ENCODE data around the gene FBXL7.

Gene FBXL7

GRCh38 chr5:15489571-15490235, 10.3 kb upstream of the FBXL7 start:
- peak overlapping the region; percentile 40 for H3K27ac ChIP-seq
- TF ChIP-seq, protein P1, sequence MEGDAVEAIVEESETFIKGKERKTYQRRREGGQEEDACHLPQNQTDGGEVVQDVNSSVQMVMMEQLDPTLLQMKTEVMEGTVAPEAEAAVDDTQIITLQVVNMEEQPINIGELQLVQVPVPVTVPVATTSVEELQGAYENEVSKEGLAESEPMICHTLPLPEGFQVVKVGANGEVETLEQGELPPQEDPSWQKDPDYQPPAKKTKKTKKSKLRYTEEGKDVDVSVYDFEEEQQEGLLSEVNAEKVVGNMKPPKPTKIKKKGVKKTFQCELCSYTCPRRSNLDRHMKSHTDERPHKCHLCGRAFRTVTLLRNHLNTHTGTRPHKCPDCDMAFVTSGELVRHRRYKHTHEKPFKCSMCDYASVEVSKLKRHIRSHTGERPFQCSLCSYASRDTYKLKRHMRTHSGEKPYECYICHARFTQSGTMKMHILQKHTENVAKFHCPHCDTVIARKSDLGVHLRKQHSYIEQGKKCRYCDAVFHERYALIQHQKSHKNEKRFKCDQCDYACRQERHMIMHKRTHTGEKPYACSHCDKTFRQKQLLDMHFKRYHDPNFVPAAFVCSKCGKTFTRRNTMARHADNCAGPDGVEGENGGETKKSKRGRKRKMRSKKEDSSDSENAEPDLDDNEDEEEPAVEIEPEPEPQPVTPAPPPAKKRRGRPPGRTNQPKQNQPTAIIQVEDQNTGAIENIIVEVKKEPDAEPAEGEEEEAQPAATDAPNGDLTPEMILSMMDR (conservative IDR thresholded peaks at IDR 0.05): no peak

- H3K27ac ChIP-seq: no peak overlapping the region
- TF ChIP-seq, protein P1 (conservative IDR thresholded peaks at IDR 0.05): no peak
These were observed 7.4 kb upstream of the FBXL7 start for GRCh38 chr5:15492545-15492944.

GRCh38 chr5:15493501-15493900, 6.5 kb upstream of the FBXL7 start:
- no peak overlapping the region for H3K27ac ChIP-seq
- TF ChIP-seq, protein P1 (conservative IDR thresholded peaks at IDR 0.05): no peak

DNA sequence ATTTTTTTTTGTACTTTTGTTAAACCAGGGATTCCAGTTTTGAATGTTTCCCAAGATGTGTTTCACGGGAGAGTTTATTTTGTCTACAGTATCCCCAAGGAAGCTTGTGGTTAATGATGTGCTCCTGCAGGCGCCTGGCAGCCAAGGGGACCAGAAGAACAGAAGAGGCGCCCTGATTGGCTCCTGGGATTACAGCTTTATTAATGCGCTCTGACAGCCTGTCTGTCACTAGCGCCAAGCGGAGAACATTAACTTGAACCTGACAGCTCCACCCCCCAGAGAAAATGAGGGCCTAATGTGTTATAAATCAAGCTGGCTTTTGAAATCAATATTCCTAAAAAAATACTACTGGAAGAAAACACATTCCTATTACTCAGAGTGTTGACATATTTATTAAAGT, 5.0 kb upstream of the FBXL7 start:
- TF ChIP-seq, protein P1 (conservative IDR thresholded peaks at IDR 0.05): no peak
- no peak overlapping the region for H3K27ac ChIP-seq

DNA sequence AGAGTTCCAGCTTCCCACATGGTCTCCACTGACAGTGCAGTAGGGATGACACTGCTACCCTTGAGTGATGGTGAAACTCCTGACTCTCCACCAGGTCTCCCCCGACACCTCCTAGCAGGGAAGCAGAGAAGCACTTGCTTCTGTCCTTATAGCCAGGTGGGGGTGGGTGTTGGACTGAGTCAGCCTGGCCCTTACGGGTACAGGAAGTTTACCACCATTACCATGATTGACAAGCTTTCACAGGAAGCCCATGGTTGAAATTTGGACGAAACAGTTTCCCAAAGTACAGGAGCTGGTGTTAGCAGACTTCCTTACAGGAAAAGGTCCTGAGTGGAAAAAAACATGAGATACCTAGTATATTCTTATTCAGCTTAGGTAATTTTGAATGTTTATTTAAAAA, 3.1 kb upstream of the FBXL7 start:
- TF ChIP-seq, protein P1 (conservative IDR thresholded peaks at IDR 0.05): no peak
- H3K27ac ChIP-seq: no peak overlapping the region

DNA sequence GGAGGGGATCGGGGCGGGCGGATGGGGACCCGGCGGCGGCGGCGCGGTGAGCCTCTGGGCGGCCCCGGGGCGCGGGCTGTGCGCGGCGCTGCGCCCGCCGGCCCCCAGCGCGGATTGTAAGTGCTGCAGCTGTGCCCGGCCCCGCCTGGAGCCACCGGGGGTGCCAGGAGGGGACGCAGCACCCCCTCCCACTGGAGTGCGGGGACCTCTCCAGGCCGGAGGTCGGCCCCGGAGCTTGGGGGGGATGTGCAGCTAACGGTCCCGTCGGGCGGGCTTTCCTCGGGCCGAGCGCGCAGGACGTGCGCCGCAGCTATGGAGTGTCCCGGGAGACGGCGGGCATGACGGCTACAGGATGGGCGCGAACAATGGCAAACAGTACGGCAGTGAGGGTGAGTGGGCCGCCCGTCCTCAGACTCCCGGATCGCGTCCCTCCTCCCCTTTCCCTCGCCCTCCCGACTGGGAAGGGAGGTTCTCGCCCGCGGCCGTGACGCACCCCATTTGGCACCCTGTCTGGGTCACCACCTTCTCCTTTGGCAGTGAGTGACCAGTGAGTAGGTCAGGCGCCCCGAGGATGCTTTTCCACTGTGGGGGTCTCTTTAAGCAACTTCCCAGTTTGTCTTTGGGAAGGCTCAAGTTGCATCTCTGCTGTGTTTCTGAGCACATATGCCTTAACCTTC, 483 bp downstream of the FBXL7 start:
- H3K27ac ChIP-seq: peak overlapping the region; percentile 72
- TF ChIP-seq, protein P1 (conservative IDR thresholded peaks at IDR 0.05): no peak; the same call in 1 of the 2 replicates

- TF ChIP-seq, protein P1 (conservative IDR thresholded peaks at IDR 0.05): peak; percentile 38
- no peak overlapping the region; the same call in 1 of the 2 replicates for H3K27ac ChIP-seq
These were observed 1.3 kb downstream of the FBXL7 start for GRCh38 chr5:15501091-15501791.
